Right atrium auricular region (tissue), 2 donors: ENCODE results near the gene OR51F2. TPM values are rescaled to one million over a fixed set of nuclear protein-coding genes. Genes with fewer than 3 reads are reported as not detected.
"Not testable (repeated sequence)": the region's sequence is repeated elsewhere in the genome, so short reads cannot be mapped to it uniquely, and the experiment has no call there.

ENCODE experiments used
- DNase-seq: peaks from one replicate; pipeline ENCODE4 v3.0.0-alpha.2; 2019; ENCODE audit warnings: low spot score
- H3K27ac ChIP-seq, 2 donors: fragments of 200-600 bp; sonication (generic); 1 replicate in 1 of 2; 2 replicates in 1 of 2; pipeline ENCODE4 v1.5.1; 2016 to 2019
- H3K27me3 ChIP-seq, 2 donors: fragments of 200-600 bp; sonication (generic); one replicate each; pipeline versions ENCODE4 v1.5.1 to v1.6.0; 2017 to 2019
- H3K36me3 ChIP-seq: fragments of 200-600 bp; sonication (generic); one replicate; pipeline ENCODE4 v1.5.1; 2016
- H3K4me1 ChIP-seq, 2 donors: fragments of 200-600 bp; sonication (generic); one replicate each; pipeline versions ENCODE4 v1.5.1 to v1.6.0; 2017 to 2019
- H3K4me3 ChIP-seq, 2 donors: fragments of 200-600 bp; sonication (generic); 1 replicate in 1 of 2; 2 replicates in 1 of 2; pipeline ENCODE4 v1.5.1; 2017 to 2019; ENCODE audit warnings: mild to moderate bottlenecking in 1 of 2, moderate library complexity in 1 of 2
- H3K9me3 ChIP-seq, 2 donors: fragments of 200-600 bp; sonication (generic); one replicate each; pipeline ENCODE4 v1.5.1; 2019
- CTCF ChIP-seq, 2 donors: fragments of 200-600 bp; sonication (generic); IDR thresholded peaks; one replicate each; pipeline ENCODE4 v1.5.1; 2019; ENCODE audit warnings: antibody characterized with exemption in 2 of 2
- total RNA-seq, 2 donors: library from RNA; depleted of rRNA; stranded (reverse); fragments of >200 nt; gene quantifications; one replicate each; pipeline ENCODE4 v1.1.0, GENCODE V29; 2016

Gene OR51F2
- total RNA-seq, 2 donors from 2014 or later = not detected

- TF ChIP-seq CTCF (IDR thresholded peaks at IDR 0.05) = no peak
- H3K27me3 ChIP-seq = no peaks in the 10 kb centered on the region
Measured at GRCh38 chr11:4839851-4840549, 18.9 kb downstream of the OR51F2 start.

GRCh38 chr11:4848908-4849532, 27.9 kb downstream of the OR51F2 start, which contains the start of gene OR51S1:
TSS of gene OR51S1 (minus strand) at chr11:4849208. CDS start at chr11:4849208, 0 bp downstream.
- no peaks in the 10 kb centered on the region for H3K27me3 ChIP-seq
- no peak within 1 kb of the TSS for H3K4me3 ChIP-seq
- DNase-seq = no peak
- TF ChIP-seq CTCF (IDR thresholded peaks at IDR 0.05) = no peak
- H3K4me1 ChIP-seq = no peaks in the 10 kb centered on the region
- no peaks in the 10 kb centered on the region for H3K36me3 ChIP-seq
- H3K27ac ChIP-seq = no peak within 1 kb of the TSS
- no peaks in the 10 kb centered on the region for H3K9me3 ChIP-seq

More at GRCh38 chr11:4839851-4840549, 18.9 kb downstream of the OR51F2 start:
- H3K4me1 ChIP-seq = no peaks in the 10 kb centered on the region
- H3K9me3 ChIP-seq = no peaks in the 10 kb centered on the region
- H3K27ac ChIP-seq = no peak overlapping the region
- no peaks in the 10 kb centered on the region for H3K36me3 ChIP-seq
- no peak overlapping the region for H3K4me3 ChIP-seq
- no peak for DNase-seq

GRCh38 chr11:4851033-4851432, 29.9 kb downstream of the OR51F2 start:
- no peaks in the 10 kb centered on the region for H3K36me3 ChIP-seq
- no peaks in the 10 kb centered on the region for H3K4me1 ChIP-seq
- peak overlapping the region in 1 of 2 donors; percentile 19 for H3K27ac ChIP-seq
- H3K9me3 ChIP-seq = no peaks in the 10 kb centered on the region
- H3K4me3 ChIP-seq = no peak overlapping the region
- no peaks in the 10 kb centered on the region for H3K27me3 ChIP-seq
- TF ChIP-seq CTCF (IDR thresholded peaks at IDR 0.05) = no peak
- no peak for DNase-seq

- not testable (repeated sequence) for H3K27ac ChIP-seq, H3K4me3 ChIP-seq, DNase-seq, H3K36me3 ChIP-seq, H3K4me1 ChIP-seq, H3K9me3 ChIP-seq, H3K27me3 ChIP-seq
Measured at GRCh38 chr11:4854286-4854685, 33.2 kb downstream of the OR51F2 start.

- no peak for TF ChIP-seq CTCF (IDR thresholded peaks at IDR 0.05)
- Histone ChIP-seq H3K9me3 (no peaks in the 10 kb centered on the region), H3K36me3 (no peaks in the 10 kb centered on the region), H3K27ac (no peak overlapping the region), H3K4me3 (no peak overlapping the region), H3K27me3 (no peaks in the 10 kb centered on the region), H3K4me1 (no peaks in the 10 kb centered on the region)
- DNase-seq = no peak
Measured at GRCh38 chr11:4862447-4863236, 41.5 kb downstream of the OR51F2 start.

- Histone ChIP-seq H3K4me3 (no peak overlapping the region), H3K9me3 (no peaks in the 10 kb centered on the region), H3K27me3 (no peaks in the 10 kb centered on the region), H3K36me3 (no peaks in the 10 kb centered on the region), H3K27ac (no peak overlapping the region), H3K4me1 (no peaks in the 10 kb centered on the region)
- no peak for TF ChIP-seq CTCF (IDR thresholded peaks at IDR 0.05)
- no peak for DNase-seq
Measured at GRCh38 chr11:4863876-4864275, 42.8 kb downstream of the OR51F2 start.
